Measurements from ENCODE around the gene ALX3.

DNA sequence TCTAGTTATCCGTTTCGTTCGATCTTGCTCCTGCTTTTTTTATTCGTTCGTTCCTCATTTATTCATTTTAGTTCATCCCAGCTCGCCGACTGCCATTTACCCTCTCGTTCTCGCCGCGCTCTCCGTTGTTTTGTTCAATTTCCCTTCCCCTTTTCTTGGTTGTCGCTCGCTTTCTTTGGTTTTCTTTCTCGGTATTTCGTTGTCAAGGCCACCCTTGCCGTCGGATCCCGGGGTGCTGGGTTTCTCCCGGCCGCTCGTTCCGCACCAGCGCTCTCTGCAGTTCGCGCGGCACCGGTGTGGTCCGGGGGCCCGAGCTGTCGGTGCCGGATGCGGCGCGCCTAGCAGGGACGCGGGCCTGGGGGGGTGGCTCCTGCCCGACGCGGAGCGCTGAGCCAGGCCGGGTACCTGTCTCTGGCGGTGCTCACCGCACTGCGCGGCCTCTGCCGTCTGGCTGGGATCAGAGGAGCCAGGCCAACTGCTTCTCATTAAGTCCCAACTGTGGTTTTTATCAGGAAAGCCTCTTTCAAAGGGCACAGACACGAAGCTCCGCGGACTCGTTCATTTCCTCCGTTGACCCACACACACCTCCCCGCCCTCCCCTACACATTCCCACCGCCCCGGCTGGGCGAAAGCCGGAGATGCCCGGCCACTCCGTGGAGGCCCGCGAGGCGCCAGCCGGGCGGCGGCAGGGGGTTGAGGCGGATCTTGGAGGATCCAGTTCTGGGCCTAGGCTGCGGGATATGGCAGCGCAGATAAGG is 1.6 kb downstream of the ALX3 start:
- TF ChIP-seq CTCF (conservative IDR thresholded peaks at IDR 0.05; ENCODE audit: low read depth, low read length) (no peak), ELK1 (IDR thresholded peaks at IDR 0.05; ENCODE audit: borderline replicate concordance, low read depth, low read length) (no peak), RFX5 (IDR thresholded peaks at IDR 0.05; ENCODE audit: low read depth, low read length) (no peak), POLR2A (IDR thresholded peaks at IDR 0.05; ENCODE audit: low read depth, low read length) (no peak), RCOR1 (IDR thresholded peaks at IDR 0.05; ENCODE audit: insufficient replicate concordance, low read length) (no peak), USF2 (IDR thresholded peaks at IDR 0.05; ENCODE audit: low read depth, low read length) (no peak), SMC3 (IDR thresholded peaks at IDR 0.05; ENCODE audit: low read depth, low read length) (no peak), RAD21 (IDR thresholded peaks at IDR 0.05; ENCODE audit: low read length) (no peak), CEBPB (IDR thresholded peaks at IDR 0.05; ENCODE audit: low read depth, low read length) (no peak), FOS (IDR thresholded peaks at IDR 0.05; ENCODE audit: low read depth, low read length) (no peak)
